Mucosa of stomach (tissue), 1 donor: ENCODE measurements around the gene IRF4.

ENCODE experiments used
- H3K27me3 ChIP-seq: one replicate; pipeline ENCODE4 v1.7.0; 2013; ENCODE audit warnings: mild to moderate bottlenecking, low read length; ENCODE audit not compliant: control insufficient read depth, insufficient read depth
- H3K36me3 ChIP-seq: one replicate; pipeline ENCODE4 v1.7.0; 2013; ENCODE audit warnings: low read length; ENCODE audit not compliant: control insufficient read depth, insufficient read depth
- H3K4me1 ChIP-seq: one replicate; pipeline ENCODE4 v1.7.0; 2013; ENCODE audit warnings: mild to moderate bottlenecking, low read length; ENCODE audit not compliant: control insufficient read depth, insufficient read depth
- H3K4me3 ChIP-seq: one replicate; pipeline ENCODE4 v1.7.0; 2013; ENCODE audit warnings: low read length
- H3K9ac ChIP-seq: one replicate; pipeline ENCODE4 v1.7.0; 2013; ENCODE audit warnings: mild to moderate bottlenecking, low read length, moderate library complexity
- H3K9me3 ChIP-seq: one replicate; pipeline ENCODE4 v1.7.0; 2013; ENCODE audit warnings: mild to moderate bottlenecking, low read length, moderate library complexity; ENCODE audit not compliant: control insufficient read depth
- donor health status: Pancreatic carcinoma.

The IRF4 gene

GRCh38 chr6:357261-357790 lies 34.2 kb upstream of the IRF4 start:
- H3K9ac ChIP-seq, result no peak overlapping the region
- H3K4me1 ChIP-seq, result peaks cover 8% of the 10 kb centered on the region
- H3K4me3 ChIP-seq, result no peak overlapping the region
- H3K9me3 ChIP-seq, result no peaks in the 10 kb centered on the region
- H3K27me3 ChIP-seq, result no peaks in the 10 kb centered on the region
- no peaks in the 10 kb centered on the region for H3K36me3 ChIP-seq

GRCh38 chr6:357791-358341 lies 33.7 kb upstream of the IRF4 start:
- Histone ChIP-seq H3K4me1 (peaks cover 8% of the 10 kb centered on the region), H3K9ac (no peak overlapping the region), H3K36me3 (no peaks in the 10 kb centered on the region), H3K9me3 (no peaks in the 10 kb centered on the region), H3K27me3 (no peaks in the 10 kb centered on the region), H3K4me3 (no peak overlapping the region)

- H3K9me3 ChIP-seq, result no peaks in the 10 kb centered on the region
- no peaks in the 10 kb centered on the region for H3K27me3 ChIP-seq
- H3K36me3 ChIP-seq, result no peaks in the 10 kb centered on the region
- no peak overlapping the region for H3K4me3 ChIP-seq
- no peak overlapping the region for H3K9ac ChIP-seq
- peaks cover 8% of the 10 kb centered on the region for H3K4me1 ChIP-seq
Measured at GRCh38 chr6:358432-358831, 33.1 kb upstream of the IRF4 start.

GRCh38 chr6:358847-359246 lies 32.7 kb upstream of the IRF4 start:
- Histone ChIP-seq H3K27me3 (no peaks in the 10 kb centered on the region), H3K4me1 (peaks cover 8% of the 10 kb centered on the region), H3K9ac (no peak overlapping the region), H3K9me3 (no peaks in the 10 kb centered on the region), H3K36me3 (no peaks in the 10 kb centered on the region), H3K4me3 (no peak overlapping the region)

- Histone ChIP-seq H3K9me3 (no peaks in the 10 kb centered on the region), H3K9ac (no peak overlapping the region), H3K4me3 (no peak overlapping the region), H3K36me3 (no peaks in the 10 kb centered on the region), H3K4me1 (peaks cover 8% of the 10 kb centered on the region), H3K27me3 (no peaks in the 10 kb centered on the region)
Measured at GRCh38 chr6:359261-360035, 32.1 kb upstream of the IRF4 start.

GRCh38 chr6:360349-360748 lies 31.2 kb upstream of the IRF4 start:
- Histone ChIP-seq H3K36me3 (no peaks in the 10 kb centered on the region), H3K27me3 (no peaks in the 10 kb centered on the region), H3K9ac (no peak overlapping the region), H3K4me3 (no peak overlapping the region), H3K4me1 (peaks cover 8% of the 10 kb centered on the region), H3K9me3 (no peaks in the 10 kb centered on the region)

- H3K36me3 ChIP-seq, result no peaks in the 10 kb centered on the region
- no peak overlapping the region for H3K9ac ChIP-seq
- no peaks in the 10 kb centered on the region for H3K27me3 ChIP-seq
- peaks cover 8% of the 10 kb centered on the region for H3K4me1 ChIP-seq
- H3K4me3 ChIP-seq, result no peak overlapping the region
- H3K9me3 ChIP-seq, result no peaks in the 10 kb centered on the region
Measured at GRCh38 chr6:360764-361373, 30.7 kb upstream of the IRF4 start.

- Histone ChIP-seq H3K27me3 (no peaks in the 10 kb centered on the region), H3K4me1 (peaks cover 8% of the 10 kb centered on the region), H3K4me3 (no peak overlapping the region), H3K9me3 (no peaks in the 10 kb centered on the region), H3K36me3 (no peaks in the 10 kb centered on the region), H3K9ac (no peak overlapping the region)
Measured at GRCh38 chr6:361411-362132, 30.0 kb upstream of the IRF4 start.

GRCh38 chr6:362231-362923 lies 29.2 kb upstream of the IRF4 start:
- Histone ChIP-seq H3K9ac (no peak overlapping the region), H3K4me3 (no peak overlapping the region), H3K4me1 (peaks cover 8% of the 10 kb centered on the region), H3K36me3 (no peaks in the 10 kb centered on the region), H3K9me3 (no peaks in the 10 kb centered on the region), H3K27me3 (no peaks in the 10 kb centered on the region)

GRCh38 chr6:362924-363249 lies 28.7 kb upstream of the IRF4 start:
- H3K4me3 ChIP-seq, result no peak overlapping the region
- no peak overlapping the region for H3K9ac ChIP-seq
- no peaks in the 10 kb centered on the region for H3K36me3 ChIP-seq
- peaks cover 8% of the 10 kb centered on the region for H3K4me1 ChIP-seq
- H3K9me3 ChIP-seq, result no peaks in the 10 kb centered on the region
- no peaks in the 10 kb centered on the region for H3K27me3 ChIP-seq

GRCh38 chr6:363291-363690 lies 28.3 kb upstream of the IRF4 start:
- no peaks in the 10 kb centered on the region for H3K36me3 ChIP-seq
- no peaks in the 10 kb centered on the region for H3K9me3 ChIP-seq
- no peak overlapping the region for H3K9ac ChIP-seq
- peaks cover 4% of the 10 kb centered on the region for H3K27me3 ChIP-seq
- no peak overlapping the region for H3K4me3 ChIP-seq
- H3K4me1 ChIP-seq, result peaks cover 7% of the 10 kb centered on the region
